ENCODE results near the gene BRD3OS. TPM values are rescaled to one million over a fixed set of nuclear protein-coding genes. Genes with fewer than 3 reads are reported as not detected.

Gene BRD3OS
- total and polyA plus RNA-seq, 2 donors (not counting 3 experiments of a cell fraction or from before 2014, with no cell fraction given) = 11.9 to 15.4 TPM

DNA sequence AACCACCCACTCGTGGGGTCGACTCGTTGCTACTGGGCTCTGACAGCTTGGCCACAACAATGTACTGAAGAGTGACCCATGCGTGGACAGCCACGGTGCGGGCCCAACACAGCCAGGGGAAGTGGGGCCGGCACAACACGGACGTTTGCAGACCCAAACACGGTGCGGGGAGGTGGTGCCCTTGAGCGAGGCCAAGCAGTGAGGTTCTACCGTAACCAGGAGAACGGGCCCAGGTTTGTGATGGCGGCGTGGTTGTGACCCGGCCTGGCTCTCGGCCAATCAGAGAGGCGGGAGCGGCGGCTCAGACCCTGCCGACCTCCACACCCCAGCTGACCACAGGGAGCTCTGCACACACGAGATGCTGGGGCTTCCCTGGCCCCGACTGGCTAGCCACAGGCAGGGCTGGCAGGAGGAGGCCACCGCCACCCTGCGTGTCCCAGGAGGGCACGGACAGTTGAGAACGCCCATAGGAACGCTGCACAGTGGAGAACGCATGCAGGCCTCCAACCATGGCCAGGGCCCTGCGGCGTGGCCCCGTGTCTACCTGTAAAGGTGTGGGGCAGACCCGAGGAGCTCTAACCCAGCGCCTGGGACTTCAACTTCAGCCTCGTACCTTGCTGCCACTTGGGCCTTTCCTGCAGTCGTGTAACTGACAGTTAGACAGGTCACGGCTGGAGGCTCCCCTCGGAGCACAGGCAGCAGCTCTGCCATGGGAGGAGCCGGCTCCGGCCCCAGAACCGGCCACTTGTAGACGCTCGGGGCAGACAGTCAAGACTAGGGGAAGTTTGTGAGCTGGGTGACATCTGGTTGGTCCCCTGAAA is 28.9 kb downstream of the BRD3OS start:
- Histone ChIP-seq H3K36me3 (ENCODE audit: control insufficient read depth in 2 of 2, extremely low read depth in 1 of 2, insufficient read depth in 2 of 2, low read length in 2 of 2) (peaks cover 0 to 40% of the 10 kb centered on the region in 2 experiments), H3K79me2 (ENCODE audit: control insufficient read depth, insufficient read depth, low read length) (peaks cover 48% of the 10 kb centered on the region), H4K20me1 (replicated peaks; ENCODE audit: control insufficient read depth, extremely low read depth, insufficient read depth, low read length) (no peaks in the 10 kb centered on the region), H3K27me3 (ENCODE audit: control insufficient read depth in 2 of 2, insufficient read depth in 2 of 2, low read length in 2 of 2) (no peaks in the 10 kb centered on the region), H2AFZ (ENCODE audit: low read depth, low read length) (no peak overlapping the region), H3K4me2 (ENCODE audit: insufficient read depth, low read length) (no peak overlapping the region), H3K9ac (replicated peaks; ENCODE audit: extremely low read depth, insufficient read depth, low read length) (no peak overlapping the region), H3K9me3 (replicated peaks; ENCODE audit: control insufficient read depth, insufficient read depth, low read length) (no peaks in the 10 kb centered on the region), H3K27ac (ENCODE audit: insufficient read depth, low read depth, low read length) (no peak overlapping the region), H3K4me1 (ENCODE audit: control insufficient read depth, extremely low read depth, insufficient read depth, low read length) (peaks cover 5% of the 10 kb centered on the region), H3K4me3 (replicated peaks in 1 of 3; ENCODE audit: insufficient read depth in 1 of 3, low read depth in 1 of 3, low read length in 3 of 3) (no peak overlapping the region), H3K9me1 (replicated peaks; ENCODE audit: control insufficient read depth, extremely low read depth, insufficient read depth, low read length) (no peaks in the 10 kb centered on the region)
- dilution Hi-C loops (cut with MboI; ENCODE audit: extremely low pct_ligation_motif_present, low sequenced_read_pairs) (no loop called here), intact Hi-C loops (cut with micrococcal nuclease) (no loop called here)
- CTCF ChIA-PET = no interaction called here
- POLR2A ChIA-PET = no interaction called here
- FAIRE-seq (no peak), DNase-seq (ENCODE audit: low read depth, low spot score) (no peak)
- no TSS peak for BruUV-seq (replicated peaks)
- TF ChIP-seq POLR2AphosphoS5 (IDR thresholded peaks at IDR 0.05; ENCODE audit: insufficient read depth, low read depth, low read length) = no peak
- TF ChIP-seq MYC (IDR thresholded peaks at IDR 0.05; ENCODE audit: low read depth, low read length) = no peak
- TF ChIP-seq JUN (IDR thresholded peaks at IDR 0.05; ENCODE audit: borderline replicate concordance, insufficient read depth, insufficient read length, low read depth) = no peak
- TF ChIP-seq GATA2 (IDR thresholded peaks at IDR 0.05; ENCODE audit: insufficient read depth, insufficient read length, low read depth, low read length) = no peak
- TF ChIP-seq, protein P1, sequence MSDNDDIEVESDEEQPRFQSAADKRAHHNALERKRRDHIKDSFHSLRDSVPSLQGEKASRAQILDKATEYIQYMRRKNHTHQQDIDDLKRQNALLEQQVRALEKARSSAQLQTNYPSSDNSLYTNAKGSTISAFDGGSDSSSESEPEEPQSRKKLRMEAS (IDR thresholded peaks at IDR 0.05; ENCODE audit: insufficient read depth, insufficient read length) = no peak
- TF ChIP-seq EZH2 (IDR thresholded peaks at IDR 0.05; ENCODE audit: borderline replicate concordance, low read depth, low read length, severe bottlenecking) = no peak
- TF ChIP-seq POLR2A (IDR thresholded peaks at IDR 0.05; ENCODE audit: low read depth, low read length) = no peak
- TF ChIP-seq, protein P2, sequence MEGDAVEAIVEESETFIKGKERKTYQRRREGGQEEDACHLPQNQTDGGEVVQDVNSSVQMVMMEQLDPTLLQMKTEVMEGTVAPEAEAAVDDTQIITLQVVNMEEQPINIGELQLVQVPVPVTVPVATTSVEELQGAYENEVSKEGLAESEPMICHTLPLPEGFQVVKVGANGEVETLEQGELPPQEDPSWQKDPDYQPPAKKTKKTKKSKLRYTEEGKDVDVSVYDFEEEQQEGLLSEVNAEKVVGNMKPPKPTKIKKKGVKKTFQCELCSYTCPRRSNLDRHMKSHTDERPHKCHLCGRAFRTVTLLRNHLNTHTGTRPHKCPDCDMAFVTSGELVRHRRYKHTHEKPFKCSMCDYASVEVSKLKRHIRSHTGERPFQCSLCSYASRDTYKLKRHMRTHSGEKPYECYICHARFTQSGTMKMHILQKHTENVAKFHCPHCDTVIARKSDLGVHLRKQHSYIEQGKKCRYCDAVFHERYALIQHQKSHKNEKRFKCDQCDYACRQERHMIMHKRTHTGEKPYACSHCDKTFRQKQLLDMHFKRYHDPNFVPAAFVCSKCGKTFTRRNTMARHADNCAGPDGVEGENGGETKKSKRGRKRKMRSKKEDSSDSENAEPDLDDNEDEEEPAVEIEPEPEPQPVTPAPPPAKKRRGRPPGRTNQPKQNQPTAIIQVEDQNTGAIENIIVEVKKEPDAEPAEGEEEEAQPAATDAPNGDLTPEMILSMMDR (IDR thresholded peaks at IDR 0.05; ENCODE audit: extremely low read depth in 1 of 2, insufficient read depth in 1 of 2, low read depth in 1 of 2, low read length in 2 of 2) = no peak
- TF ChIP-seq FOS (IDR thresholded peaks at IDR 0.05; ENCODE audit: borderline replicate concordance, insufficient read depth, low read length) = no peak
